PFSK-1 (cell line): Measurements from ENCODE around the gene PLEKHG3.

Experiments
- FOXP2 ChIP-seq: optimal IDR thresholded peaks from 2 replicates; pipeline ENCODE3; 2011; ENCODE audit warnings: borderline replicate concordance, control low read depth, inconsistent platforms; ENCODE audit not compliant: insufficient read depth; ENCODE audit errors: extremely low read length, extremely low read depth
- POLR2AphosphoS5 ChIP-seq: IDR thresholded peaks from 2 replicates; pipeline ENCODE4 v1.6.1; 2012; ENCODE audit warnings: low read depth, mild to moderate bottlenecking, control low read depth, low read length, moderate library complexity
- SIN3A ChIP-seq: IDR thresholded peaks from 2 replicates; pipeline ENCODE4 v1.6.1; 2012; ENCODE audit warnings: mild to moderate bottlenecking, low read length, moderate library complexity, borderline replicate concordance; ENCODE audit not compliant: insufficient read depth
- TAF1 ChIP-seq: IDR thresholded peaks from 2 replicates; pipeline ENCODE4 v1.6.1; 2012; ENCODE audit warnings: low read length, control low read depth, borderline replicate concordance; ENCODE audit not compliant: insufficient read depth
- TF ChIP-seq, protein P1 (sequence below), 2 experiments: IDR thresholded peaks; 2 replicates each; pipeline versions ENCODE4 v1.6.1 to v1.8.0; 2011 to 2012; ENCODE audit warnings: low read depth in 2 of 2, low read length in 2 of 2, control low read depth in 1 of 2, inconsistent platforms in 1 of 2, mild to moderate bottlenecking in 1 of 2, moderate library complexity in 1 of 2; ENCODE audit not compliant: insufficient read depth in 1 of 2

Gene PLEKHG3

DNA sequence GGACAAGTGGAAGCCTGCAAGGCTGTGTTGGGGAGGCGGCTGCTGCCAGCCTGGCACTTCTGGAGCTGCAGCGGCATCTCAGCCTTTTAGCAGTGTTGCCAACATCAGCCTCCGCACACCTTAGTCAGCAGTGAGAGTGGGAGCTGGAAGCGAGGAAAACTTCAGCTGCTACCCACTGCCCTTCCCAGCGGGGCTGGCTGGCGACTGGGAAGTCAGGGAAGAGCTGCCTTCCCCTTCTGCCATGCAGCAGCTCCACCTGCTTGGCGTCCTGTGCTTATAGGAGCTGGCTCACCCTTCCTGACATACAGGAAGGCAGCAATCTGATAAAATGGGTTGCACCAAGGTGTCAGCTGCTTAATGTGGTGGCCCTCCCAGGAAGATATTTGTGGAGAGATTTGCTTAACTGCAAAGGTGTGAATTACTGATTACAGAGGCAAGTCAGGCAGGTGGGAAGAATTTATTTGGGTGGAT, 15.4 kb upstream of the PLEKHG3 start:
- TF ChIP-seq SIN3A (no peak), POLR2AphosphoS5 (no peak), TAF1 (no peak), FOXP2 (no peak)
- TF ChIP-seq, protein P1, sequence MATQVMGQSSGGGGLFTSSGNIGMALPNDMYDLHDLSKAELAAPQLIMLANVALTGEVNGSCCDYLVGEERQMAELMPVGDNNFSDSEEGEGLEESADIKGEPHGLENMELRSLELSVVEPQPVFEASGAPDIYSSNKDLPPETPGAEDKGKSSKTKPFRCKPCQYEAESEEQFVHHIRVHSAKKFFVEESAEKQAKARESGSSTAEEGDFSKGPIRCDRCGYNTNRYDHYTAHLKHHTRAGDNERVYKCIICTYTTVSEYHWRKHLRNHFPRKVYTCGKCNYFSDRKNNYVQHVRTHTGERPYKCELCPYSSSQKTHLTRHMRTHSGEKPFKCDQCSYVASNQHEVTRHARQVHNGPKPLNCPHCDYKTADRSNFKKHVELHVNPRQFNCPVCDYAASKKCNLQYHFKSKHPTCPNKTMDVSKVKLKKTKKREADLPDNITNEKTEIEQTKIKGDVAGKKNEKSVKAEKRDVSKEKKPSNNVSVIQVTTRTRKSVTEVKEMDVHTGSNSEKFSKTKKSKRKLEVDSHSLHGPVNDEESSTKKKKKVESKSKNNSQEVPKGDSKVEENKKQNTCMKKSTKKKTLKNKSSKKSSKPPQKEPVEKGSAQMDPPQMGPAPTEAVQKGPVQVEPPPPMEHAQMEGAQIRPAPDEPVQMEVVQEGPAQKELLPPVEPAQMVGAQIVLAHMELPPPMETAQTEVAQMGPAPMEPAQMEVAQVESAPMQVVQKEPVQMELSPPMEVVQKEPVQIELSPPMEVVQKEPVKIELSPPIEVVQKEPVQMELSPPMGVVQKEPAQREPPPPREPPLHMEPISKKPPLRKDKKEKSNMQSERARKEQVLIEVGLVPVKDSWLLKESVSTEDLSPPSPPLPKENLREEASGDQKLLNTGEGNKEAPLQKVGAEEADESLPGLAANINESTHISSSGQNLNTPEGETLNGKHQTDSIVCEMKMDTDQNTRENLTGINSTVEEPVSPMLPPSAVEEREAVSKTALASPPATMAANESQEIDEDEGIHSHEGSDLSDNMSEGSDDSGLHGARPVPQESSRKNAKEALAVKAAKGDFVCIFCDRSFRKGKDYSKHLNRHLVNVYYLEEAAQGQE (IDR thresholded peaks at IDR 0.05; ENCODE audit: insufficient read depth in 1 of 2, low read depth in 2 of 2, low read length in 2 of 2) = no peak

DNA sequence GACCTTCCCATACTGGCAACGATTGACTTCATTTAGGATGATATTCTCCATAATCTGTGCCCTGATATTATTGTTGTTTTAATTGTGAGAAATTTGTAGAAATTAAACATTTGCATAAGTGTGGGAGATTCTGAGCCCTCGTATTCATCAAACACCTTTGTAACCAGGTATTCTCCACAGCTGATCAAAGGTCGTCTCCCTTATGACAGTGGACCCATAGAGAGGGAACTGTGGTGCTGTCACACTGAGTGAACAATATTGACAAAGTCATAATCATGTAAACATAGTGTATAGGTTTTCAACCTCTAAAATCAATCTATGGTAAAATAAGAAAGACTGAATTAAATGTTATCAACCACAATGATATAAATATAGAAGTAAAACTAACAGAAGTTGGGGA, 14.9 kb upstream of the PLEKHG3 start:
- no peak for TF ChIP-seq TAF1
- no peak for TF ChIP-seq SIN3A
- TF ChIP-seq POLR2AphosphoS5 = no peak
- TF ChIP-seq FOXP2 = no peak
- TF ChIP-seq, protein P1 (IDR thresholded peaks at IDR 0.05; ENCODE audit: insufficient read depth in 1 of 2, low read depth in 2 of 2, low read length in 2 of 2) = no peak

DNA sequence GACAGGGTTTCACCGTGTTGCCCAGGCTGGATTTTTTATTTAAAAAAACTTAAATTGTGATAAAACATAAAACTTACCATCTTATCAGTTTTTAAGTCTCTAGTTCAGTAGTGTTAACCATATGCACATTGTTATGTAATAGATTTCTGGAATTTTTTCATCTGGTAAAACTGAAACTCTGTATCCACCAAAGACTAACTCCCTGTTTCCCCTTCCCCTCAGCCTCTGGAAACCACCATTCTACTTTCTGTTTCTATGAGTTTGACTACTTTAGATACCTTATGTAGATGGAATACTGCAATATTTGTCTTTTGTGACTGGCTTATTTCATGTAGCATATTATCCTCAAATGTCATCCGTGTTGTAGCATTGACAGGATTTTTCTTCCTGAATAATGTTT, 12.8 kb upstream of the PLEKHG3 start:
- TF ChIP-seq TAF1 = no peak
- TF ChIP-seq, protein P1 (IDR thresholded peaks at IDR 0.05; ENCODE audit: insufficient read depth in 1 of 2, low read depth in 2 of 2, low read length in 2 of 2) = no peak
- no peak for TF ChIP-seq SIN3A
- TF ChIP-seq FOXP2 = no peak
- no peak for TF ChIP-seq POLR2AphosphoS5

DNA sequence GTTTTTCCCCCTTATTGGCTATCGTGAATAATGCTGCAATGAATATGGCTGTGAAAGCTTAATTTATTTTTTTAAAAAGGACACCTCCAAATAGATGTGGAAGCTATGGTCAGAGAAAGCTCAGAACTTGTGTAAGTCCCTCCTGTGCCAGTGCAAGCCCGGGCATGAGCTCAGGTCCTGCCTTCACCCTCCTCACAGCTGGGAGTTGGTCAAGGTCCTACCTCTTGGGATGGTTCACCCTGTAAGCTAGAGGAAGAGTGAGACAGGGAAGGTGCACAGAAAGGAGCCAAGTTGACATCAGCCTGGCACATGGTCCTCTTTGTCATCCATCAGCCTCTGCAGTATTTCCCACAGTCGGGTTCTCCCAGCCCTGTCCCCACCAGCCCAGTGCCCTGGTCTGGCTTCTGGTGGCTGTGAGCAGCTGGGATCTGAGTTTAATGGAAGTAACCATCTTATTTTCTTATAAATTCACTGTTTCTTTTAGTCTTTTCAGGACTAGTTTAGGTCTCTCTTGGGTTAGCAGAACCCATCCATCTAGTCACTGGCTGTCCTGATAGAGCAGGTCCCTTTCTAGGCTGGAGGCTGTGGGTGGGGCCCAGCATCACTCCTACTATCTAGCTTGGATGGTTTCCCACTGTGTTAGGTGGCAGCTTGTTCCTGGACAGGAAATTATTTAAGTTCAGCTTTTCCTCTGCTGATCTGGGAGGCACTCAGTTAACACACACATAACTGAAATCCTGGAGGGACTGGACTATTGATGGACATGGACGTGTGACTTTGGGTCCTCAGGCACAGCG, 11.8 kb upstream of the PLEKHG3 start:
- TF ChIP-seq POLR2AphosphoS5 (no peak), SIN3A (no peak), TAF1 (no peak), FOXP2 (no peak)
- TF ChIP-seq, protein P1 (IDR thresholded peaks at IDR 0.05; ENCODE audit: insufficient read depth in 1 of 2, low read depth in 2 of 2, low read length in 2 of 2) = no peak
